Transverse colon (tissue), 4 donors: ENCODE data around the gene FBXO21. TPM values are rescaled to one million over a fixed set of nuclear protein-coding genes. Genes with fewer than 3 reads are reported as not detected.
A peak's percentile ranks its signal among the peaks of the same experiment; 100 is the strongest.

Experiments
- DNase-seq: peaks from one replicate; pipeline ENCODE4 v3.0.0-alpha.2; 2019
- H3K27ac ChIP-seq, 4 donors: fragments of 200-600 bp; sonication (generic); 2 replicates each; pipeline ENCODE4 v1.5.1; 2016 to 2018; ENCODE audit warnings: inconsistent platforms in 4 of 4
- H3K27me3 ChIP-seq: fragments of 200-600 bp; sonication (generic); 2 replicates; pipeline ENCODE4 v1.5.1; 2017; ENCODE audit warnings: inconsistent platforms
- H3K36me3 ChIP-seq, 4 donors: fragments of 200-600 bp; sonication (generic); 2 replicates each; pipeline ENCODE4 v1.5.1; 2017 to 2019; ENCODE audit warnings: inconsistent platforms in 4 of 4
- H3K4me1 ChIP-seq, 4 donors: fragments of 200-600 bp; sonication (generic); 2 replicates each; pipeline ENCODE4 v1.5.1; 2017 to 2020; ENCODE audit warnings: inconsistent platforms in 4 of 4
- H3K4me3 ChIP-seq, 4 donors: fragments of 200-600 bp; sonication (generic); 1 replicate in 1 of 4; 2 replicates in 3 of 4; pipeline versions ENCODE4 v1.5.1 to v1.6.1; 2017 to 2019; ENCODE audit warnings: inconsistent platforms in 4 of 4
- H3K9me3 ChIP-seq, 2 donors: fragments of 200-600 bp; sonication (generic); 2 replicates each; pipeline ENCODE4 v1.5.1; 2017 to 2019; ENCODE audit warnings: inconsistent platforms in 2 of 2
- CTCF ChIP-seq, 5 experiments: fragments of 200-600 bp in 3 of 5; fragments of 450-650 bp in 2 of 5; sonication (generic) in 3 of 5; IDR thresholded peaks; 1 replicate in 2 of 5; 2 replicates in 3 of 5; pipeline ENCODE4 v1.5.1; 2016 to 2017; ENCODE audit warnings: antibody characterized with exemption in 5 of 5, inconsistent platforms in 3 of 5, mild to moderate bottlenecking in 2 of 5, moderate library complexity in 1 of 5
- EP300 ChIP-seq: sonication (generic); formaldehyde crosslinking; IDR thresholded peaks from one replicate; pipeline ENCODE4 v1.6.1; 2017; ENCODE audit warnings: antibody characterized with exemption, low read depth
- POLR2A ChIP-seq: fragments of 450-650 bp; IDR thresholded peaks from one replicate; pipeline ENCODE4 v1.6.1; 2016; ENCODE audit warnings: antibody characterized with exemption, mild to moderate bottlenecking, moderate library complexity
- POLR2AphosphoS5 ChIP-seq, 3 donors: sonication (generic); formaldehyde crosslinking; IDR thresholded peaks; one replicate each; pipeline ENCODE4 v1.6.1; 2016; ENCODE audit warnings: antibody characterized with exemption in 3 of 3
- WGBS, 2 donors: methylation state at CpG; one replicate each; pipeline ENCODE4 v1.1.5; 2018; ENCODE audit warnings: low coverage in 1 of 2; 5-methylcytosine and 5-hydroxymethylcytosine counted together
- in situ Hi-C, 4 donors: fragments of 200-750 bp; cut with MboI; loops; one replicate each; pipeline versions ENCODE4 v1.15.0 to v1.15.1; 2017; ENCODE audit warnings: low sequenced_read_pairs in 3 of 4, low pct_ligation_motif_present in 1 of 4, low pct_unique_long_range_greater_than_20kb in 1 of 4
- intact Hi-C: fragments of 100-400 bp; cut with DNase I; formaldehyde crosslinking; loops from one replicate; pipeline ENCODE4 v1.15.1; 2023; ENCODE audit warnings: low total_unique reads
- total RNA-seq, 4 donors: library from RNA; depleted of rRNA; stranded (reverse); fragments of >200 nt; gene quantifications; one replicate each; pipeline ENCODE4 v1.1.0, GENCODE V29; 2016

The FBXO21 gene, protein sequence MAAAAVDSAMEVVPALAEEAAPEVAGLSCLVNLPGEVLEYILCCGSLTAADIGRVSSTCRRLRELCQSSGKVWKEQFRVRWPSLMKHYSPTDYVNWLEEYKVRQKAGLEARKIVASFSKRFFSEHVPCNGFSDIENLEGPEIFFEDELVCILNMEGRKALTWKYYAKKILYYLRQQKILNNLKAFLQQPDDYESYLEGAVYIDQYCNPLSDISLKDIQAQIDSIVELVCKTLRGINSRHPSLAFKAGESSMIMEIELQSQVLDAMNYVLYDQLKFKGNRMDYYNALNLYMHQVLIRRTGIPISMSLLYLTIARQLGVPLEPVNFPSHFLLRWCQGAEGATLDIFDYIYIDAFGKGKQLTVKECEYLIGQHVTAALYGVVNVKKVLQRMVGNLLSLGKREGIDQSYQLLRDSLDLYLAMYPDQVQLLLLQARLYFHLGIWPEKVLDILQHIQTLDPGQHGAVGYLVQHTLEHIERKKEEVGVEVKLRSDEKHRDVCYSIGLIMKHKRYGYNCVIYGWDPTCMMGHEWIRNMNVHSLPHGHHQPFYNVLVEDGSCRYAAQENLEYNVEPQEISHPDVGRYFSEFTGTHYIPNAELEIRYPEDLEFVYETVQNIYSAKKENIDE
- 10 to 100 TPM; 31.6 to 56.9 (median 36.8) TPM for total RNA-seq

DNA sequence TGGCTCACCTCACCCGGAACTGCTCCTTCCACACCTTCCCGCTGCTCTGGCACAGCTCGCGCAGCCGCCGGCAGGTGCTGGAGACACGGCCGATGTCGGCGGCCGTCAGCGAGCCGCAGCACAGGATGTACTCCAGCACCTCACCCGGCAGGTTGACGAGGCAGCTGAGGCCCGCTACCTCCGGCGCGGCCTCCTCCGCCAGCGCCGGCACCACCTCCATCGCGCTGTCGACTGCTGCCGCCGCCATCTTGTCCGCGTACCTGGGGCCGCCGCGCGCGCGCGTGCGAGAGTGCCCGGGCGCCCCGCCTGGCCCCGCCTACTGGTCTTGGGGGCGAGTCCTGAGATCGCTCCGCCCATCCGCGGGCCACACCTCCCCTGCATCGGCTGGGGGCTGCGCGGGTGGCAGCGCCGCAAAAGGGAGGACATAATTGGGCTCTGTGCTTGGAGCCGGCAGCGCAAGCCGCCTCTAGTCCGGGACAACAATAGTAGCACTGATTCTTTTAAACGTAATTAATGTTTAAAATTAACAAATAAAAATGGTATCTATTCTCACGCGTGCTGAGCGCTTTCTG lies at the start of gene FBXO21:
FBXO21 (minus strand) TSS at position 261 of the 572 bp plus-strand sequence; CDS start at position 247, 14 bp downstream.
- intact Hi-C loops: no loop called here
- Histone ChIP-seq H3K4me1 (peaks cover 0 to 17% (median 10%) of the 10 kb centered on the region in 4 donors), H3K27ac (peak within 1 kb of the TSS; percentile 81 to 87 (median 82)), H3K36me3 (peaks cover 0 to 12% (median under 1%) of the 10 kb centered on the region in 4 donors), H3K4me3 (peak within 1 kb of the TSS; percentile 68 to 93 (median 82)), H3K9me3 (no peaks in the 10 kb centered on the region), H3K27me3 (no peaks in the 10 kb centered on the region)
- in situ Hi-C loops: no loop called here
- peak; percentile 93 for DNase-seq
- WGBS, 2 donors: 5 to 40% methylated on average over 3 to 43 of the region's 59 CpGs
- peak; percentile 85 for TF ChIP-seq POLR2A
- no peak for TF ChIP-seq EP300
- TF ChIP-seq POLR2AphosphoS5 (IDR thresholded peaks at IDR 0.05): peak; percentile 91 to 95 (median 93)
- peak in 1 of 5 experiments; percentile 12 for TF ChIP-seq CTCF (IDR thresholded peaks at IDR 0.05)

GRCh38 chr12:117236456-117237001 lies 46.3 kb upstream of the FBXO21 start:
- TF ChIP-seq CTCF (IDR thresholded peaks at IDR 0.05) (peak; percentile 51 to 76 (median 70)), EP300 (no peak)
- Histone ChIP-seq H3K27me3 (peaks cover 15% of the 10 kb centered on the region), H3K27ac (no peak overlapping the region), H3K36me3 (no peaks in the 10 kb centered on the region), H3K4me3 (no peak overlapping the region), H3K9me3 (no peaks in the 10 kb centered on the region), H3K4me1 (no peaks in the 10 kb centered on the region)
- 0 to 12% methylated on average over 1 to 13 of the region's 13 CpGs for WGBS, 2 donors
- in situ Hi-C loops (loop anchor here in 2 of 4 donors (25.0 kb wide), 2 partner anchors 351 to 601 kb away; no protein-coding TSS in a partner anchor), intact Hi-C loops (no loop called here)
- peak; percentile 78 for DNase-seq

- no peak for DNase-seq
- no peak overlapping the region for H3K27ac ChIP-seq
- H3K4me1 ChIP-seq: no peaks in the 10 kb centered on the region
- in situ Hi-C loops: loop anchor here in 2 of 4 donors (25.0 kb wide), 2 partner anchors 352 to 602 kb away; no protein-coding TSS in a partner anchor
- peaks cover 15% of the 10 kb centered on the region for H3K27me3 ChIP-seq
- TF ChIP-seq POLR2A: no peak
- TF ChIP-seq CTCF (IDR thresholded peaks at IDR 0.05): no peak
- no peak for TF ChIP-seq POLR2AphosphoS5 (IDR thresholded peaks at IDR 0.05)
- no peak for TF ChIP-seq EP300
- H3K36me3 ChIP-seq: no peaks in the 10 kb centered on the region
- WGBS, 2 donors: 34 to 36% methylated on average over 2 of the region's 2 CpGs
- no peak overlapping the region for H3K4me3 ChIP-seq
- H3K9me3 ChIP-seq: no peaks in the 10 kb centered on the region
- intact Hi-C loops: no loop called here
Measured at GRCh38 chr12:117235261-117235660, 45.0 kb upstream of the FBXO21 start.

DNA sequence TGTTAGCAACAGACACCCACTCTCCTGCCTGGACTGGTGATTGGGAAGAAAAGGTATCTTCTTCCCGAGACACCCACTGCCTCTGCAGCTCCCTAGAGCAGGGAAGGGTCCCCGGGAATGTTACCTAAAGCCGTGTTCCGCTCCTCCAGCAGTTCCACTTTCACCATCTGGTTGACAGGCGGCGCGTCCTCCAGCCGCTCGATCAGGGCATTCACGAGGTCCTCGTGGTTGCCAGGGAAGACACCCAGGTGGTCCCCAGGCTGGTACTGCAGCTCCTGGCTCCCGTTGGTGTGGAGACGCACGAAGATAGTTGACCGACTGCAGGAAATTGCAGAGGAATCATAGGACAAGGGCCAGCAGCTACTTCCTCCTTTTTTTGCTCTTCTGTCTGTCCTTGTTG lies 44.2 kb upstream of the FBXO21 start:
- intact Hi-C loops: loop anchor here (1.0 kb wide), 1 partner anchor 34 kb away; no protein-coding TSS in a partner anchor

More for the DNA sequence above, 44.2 kb upstream of the FBXO21 start:
- Histone ChIP-seq H3K27me3 (peaks cover 15% of the 10 kb centered on the region), H3K36me3 (no peaks in the 10 kb centered on the region), H3K9me3 (no peaks in the 10 kb centered on the region), H3K27ac (no peak overlapping the region), H3K4me1 (no peaks in the 10 kb centered on the region), H3K4me3 (no peak overlapping the region)
- 83% methylated on average over 15 of the region's 15 CpGs; no CpG with 5 or more reads in 1 of the 2 donors for WGBS, 2 donors
- in situ Hi-C loops: loop anchor here in 2 of 4 donors (25.0 kb wide), 2 partner anchors 353 to 603 kb away; no protein-coding TSS in a partner anchor
- no peak for TF ChIP-seq POLR2A
- no peak for TF ChIP-seq CTCF (IDR thresholded peaks at IDR 0.05)
- no peak for TF ChIP-seq EP300
- no peak for TF ChIP-seq POLR2AphosphoS5 (IDR thresholded peaks at IDR 0.05)
- no peak for DNase-seq
